GM21737 (cell line): ENCODE measurements around the gene CAMTA2.
"Not testable (repeated sequence)": the region's sequence is repeated elsewhere in the genome, so short reads cannot be mapped to it uniquely, and the experiment has no call there.

ENCODE experiments used
- ATAC-seq: cut with Tn5 transposase; IDR thresholded peaks from one replicate; pipeline ENCODE4 v1.9.1; 2021; ENCODE audit warnings: mild to moderate bottlenecking, moderate library complexity; ENCODE audit not compliant: unreplicated experiment

Gene CAMTA2

DNA sequence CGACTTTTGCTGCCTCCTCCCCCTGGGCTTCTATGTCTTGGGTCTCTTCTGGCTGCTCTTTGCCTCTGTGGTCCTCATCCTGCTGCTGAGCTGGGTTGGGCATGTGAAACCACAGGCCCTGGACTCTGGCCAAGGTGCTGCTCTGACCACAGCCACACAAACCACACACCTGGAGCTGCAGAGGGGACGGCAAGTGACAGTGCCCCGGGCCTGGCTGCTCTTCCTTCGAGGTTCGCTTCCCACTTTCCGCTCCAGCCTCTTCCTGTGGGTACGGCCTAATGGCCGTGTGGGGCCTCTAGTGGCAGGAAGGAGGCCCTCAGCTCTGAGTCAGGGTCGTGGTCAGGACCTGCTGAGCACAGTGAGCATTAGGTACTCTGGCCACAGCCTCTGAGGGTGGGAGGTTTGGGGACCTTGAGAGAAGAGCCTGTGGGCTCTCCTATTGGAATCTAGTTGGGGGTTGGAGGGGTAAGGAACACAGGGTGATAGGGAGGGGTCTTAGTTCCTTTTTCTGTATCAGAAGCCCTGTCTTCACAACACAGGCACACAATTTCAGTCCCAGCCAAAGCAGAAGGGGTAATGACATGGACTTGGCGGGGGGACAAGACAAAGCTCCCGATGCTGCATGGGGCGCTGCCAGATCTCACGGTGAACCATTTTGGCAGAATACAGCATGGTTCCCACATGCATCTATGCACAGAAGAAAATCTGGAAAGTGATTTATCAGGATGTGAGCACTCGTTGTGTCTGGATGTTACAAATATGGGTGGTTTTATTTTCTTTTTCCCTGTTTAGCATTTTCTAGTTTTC lies 53.1 kb downstream of the CAMTA2 start:
- ATAC-seq = no peak

DNA sequence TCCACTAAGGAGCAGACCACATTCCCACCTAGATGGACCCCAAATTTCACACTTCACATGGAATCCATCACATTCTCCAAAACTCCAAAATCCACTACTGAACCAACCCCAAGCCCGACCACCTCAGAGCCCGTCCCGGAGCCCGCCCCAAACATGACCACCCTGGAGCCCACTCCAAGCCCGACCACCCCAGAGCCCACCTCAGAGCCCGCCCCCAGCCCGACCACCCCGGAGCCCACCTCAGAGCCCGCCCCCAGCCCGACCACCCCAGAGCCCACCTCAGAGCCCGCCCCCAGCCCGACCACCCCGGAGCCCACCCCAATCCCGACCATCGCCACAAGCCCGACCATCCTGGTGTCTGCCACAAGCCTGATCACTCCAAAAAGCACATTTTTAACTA lies 53.8 kb downstream of the CAMTA2 start:
- no peak for ATAC-seq

- ATAC-seq = no peak
Measured at GRCh38 chr17:4932756-4933155, 54.7 kb downstream of the CAMTA2 start.

DNA sequence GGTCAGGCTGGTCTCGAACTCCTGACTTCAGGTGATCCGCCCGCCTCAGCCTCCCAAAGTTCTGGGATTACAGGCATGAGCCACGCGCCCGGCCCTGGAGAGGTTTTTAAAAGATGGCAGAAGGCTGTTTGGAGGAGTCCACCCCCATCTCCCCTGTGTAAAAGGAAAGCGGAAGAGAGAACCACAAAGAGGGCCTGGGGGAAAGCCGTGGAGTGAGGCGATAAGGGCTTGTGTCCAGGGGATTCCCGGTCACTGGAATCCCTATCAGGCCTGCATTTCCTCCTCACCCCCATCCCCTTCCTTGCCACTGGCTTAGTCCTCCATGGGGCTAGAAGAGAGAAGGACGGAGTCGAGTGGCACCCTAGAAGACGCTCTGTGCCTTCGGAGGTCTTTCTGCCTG lies 55.5 kb downstream of the CAMTA2 start, which contains the start of gene GP1BA:
TSS of gene GP1BA (plus strand) at position 315 of the 400 bp plus-strand sequence. CDS start 328 bp downstream, outside the sequence.
- no peak for ATAC-seq

GRCh38 chr17:4928881-4929280 lies 58.6 kb downstream of the CAMTA2 start:
- no peak for ATAC-seq

GRCh38 chr17:4926577-4927335 lies 60.7 kb downstream of the CAMTA2 start:
- ATAC-seq = not testable (repeated sequence)

DNA sequence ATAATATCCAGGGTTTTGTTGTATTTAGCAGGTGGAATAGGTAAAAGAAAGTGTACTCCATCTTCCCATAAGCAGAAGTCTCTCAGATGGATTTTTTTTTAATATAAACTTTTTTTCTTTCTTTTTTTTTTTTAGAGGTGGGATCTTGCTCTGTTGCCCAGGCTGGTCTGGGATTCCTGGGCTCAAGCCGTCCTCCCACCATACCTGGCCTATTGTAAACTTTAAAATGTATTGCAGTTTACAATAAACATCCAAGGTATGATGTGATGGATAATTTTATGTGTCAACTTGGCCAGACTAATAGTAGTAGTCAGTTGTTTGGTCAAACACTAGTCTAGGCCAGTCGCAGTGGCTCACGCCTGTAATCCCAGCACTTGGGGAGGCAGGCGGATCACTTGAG lies 66.2 kb downstream of the CAMTA2 start:
- ATAC-seq = no peak

DNA sequence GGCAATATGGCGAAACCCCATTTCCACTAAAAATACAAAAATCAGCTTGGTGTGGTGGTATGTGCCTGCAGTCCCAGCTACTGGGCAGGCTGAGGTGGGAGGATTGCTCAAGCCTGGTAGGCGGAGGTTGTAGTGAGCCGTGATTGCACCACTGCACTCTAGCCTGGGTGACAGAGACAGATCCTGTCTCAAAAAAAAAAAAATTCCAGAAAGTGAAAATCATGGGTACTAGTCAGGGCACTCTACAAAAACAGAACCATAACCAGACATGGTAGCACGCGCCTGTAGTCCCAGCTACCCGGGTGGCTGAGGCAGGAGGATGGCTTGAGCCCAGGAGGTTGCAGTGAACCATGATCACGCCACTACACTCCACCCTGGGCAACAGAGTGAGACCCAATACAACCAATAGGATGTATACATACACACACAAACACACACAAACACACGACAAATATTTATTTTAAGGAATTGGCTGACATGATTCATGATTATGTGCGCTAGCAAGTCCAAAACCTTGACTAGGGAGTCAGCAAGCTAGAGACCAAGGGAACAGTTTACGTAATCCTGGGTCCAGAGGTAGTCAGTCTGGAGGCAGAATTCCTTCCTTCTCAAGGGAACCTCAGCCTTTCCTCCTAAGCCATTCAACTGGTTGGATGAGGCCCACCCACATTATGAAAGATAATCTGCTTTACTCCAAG lies 67.0 kb downstream of the CAMTA2 start:
- no peak for ATAC-seq

DNA sequence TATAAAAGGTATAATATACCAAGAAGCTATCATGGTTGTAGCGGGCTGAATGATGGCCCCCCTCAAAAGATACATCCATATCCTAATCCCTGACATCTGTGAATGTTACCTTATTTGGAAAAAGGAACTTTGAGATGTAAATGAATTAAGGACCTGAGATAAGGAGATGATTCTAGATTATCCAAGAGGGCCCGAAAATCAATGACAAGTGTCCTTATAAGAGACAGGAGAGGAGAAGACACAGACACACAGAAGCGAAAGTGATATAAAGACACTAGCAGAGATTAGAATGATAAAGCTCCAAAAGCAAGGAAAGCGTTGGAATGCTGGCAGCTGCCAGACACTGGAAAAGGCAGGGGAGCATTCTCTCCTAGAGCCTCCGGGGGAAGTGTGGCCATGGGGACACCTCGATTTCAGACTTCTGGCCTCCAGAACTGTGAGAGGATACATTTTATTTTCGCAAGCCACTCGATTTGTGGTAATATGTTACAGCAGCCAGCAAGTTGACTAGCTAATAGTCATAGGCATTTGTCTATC lies 67.9 kb downstream of the CAMTA2 start:
- no peak for ATAC-seq
